GM21423 (cell line): ENCODE measurements around the gene CDK5RAP3.
A peak's percentile ranks its signal among the peaks of the same experiment; 100 is the strongest.

Experiments used
- ATAC-seq: cut with Tn5 transposase; IDR thresholded peaks from one replicate; pipeline ENCODE4 v1.9.1; 2021; ENCODE audit warnings: mild to moderate bottlenecking, moderate library complexity; ENCODE audit not compliant: unreplicated experiment

The CDK5RAP3 gene

GRCh38 chr17:47948706-47949196 lies 22.2 kb upstream of the CDK5RAP3 start:
- no peak for ATAC-seq

GRCh38 chr17:47949197-47949759 lies 21.6 kb upstream of the CDK5RAP3 start:
- peak; percentile 49 for ATAC-seq

GRCh38 chr17:47949946-47950345 lies 21.0 kb upstream of the CDK5RAP3 start:
- no peak for ATAC-seq

- ATAC-seq: no peak
Measured at GRCh38 chr17:47950448-47950847, 20.5 kb upstream of the CDK5RAP3 start.

GRCh38 chr17:47952171-47953021 lies 18.5 kb upstream of the CDK5RAP3 start:
- no peak for ATAC-seq

GRCh38 chr17:47953909-47954308 lies 17.0 kb upstream of the CDK5RAP3 start:
- no peak for ATAC-seq

- no peak for ATAC-seq
Measured at GRCh38 chr17:47955497-47956461, 15.1 kb upstream of the CDK5RAP3 start.

GRCh38 chr17:47956791-47957590 lies 13.9 kb upstream of the CDK5RAP3 start:
- ATAC-seq: no peak

GRCh38 chr17:47957591-47958490 lies 13.1 kb upstream of the CDK5RAP3 start, which contains the start of gene PRR15L:
Gene PRR15L, minus strand, starts transcription at chr17:47957883. Its CDS starts 4,649 bp downstream, at chr17:47953234.
- ATAC-seq: no peak

- no peak for ATAC-seq
Measured at GRCh38 chr17:47959825-47960655, 10.9 kb upstream of the CDK5RAP3 start.

- no peak for ATAC-seq
Measured at GRCh38 chr17:47961406-47961805, 9.5 kb upstream of the CDK5RAP3 start.

- ATAC-seq: no peak
Measured at GRCh38 chr17:47962901-47963300, 8.0 kb upstream of the CDK5RAP3 start.

- ATAC-seq: no peak
Measured at GRCh38 chr17:47964856-47965255, 6.1 kb upstream of the CDK5RAP3 start.

GRCh38 chr17:47966079-47966519 lies 4.8 kb upstream of the CDK5RAP3 start:
- no peak for ATAC-seq

- no peak for ATAC-seq
Measured at GRCh38 chr17:47967607-47968252, 3.2 kb upstream of the CDK5RAP3 start.

GRCh38 chr17:47968836-47969235 lies 2.1 kb upstream of the CDK5RAP3 start:
- no peak for ATAC-seq

GRCh38 chr17:47969930-47970724 lies 786 bp upstream of the CDK5RAP3 start:
- no peak for ATAC-seq
